A549 treated with ZK216348 at 1 μM for 4 hours (cell line): Measurements from ENCODE around the gene PNMA8A. TPM values are rescaled to one million over a fixed set of nuclear protein-coding genes. Genes with fewer than 3 reads are reported as not detected.

Source experiments
- total RNA-seq: library from RNA; stranded (reverse); fragments of 200-300 nt; extraction: Qiagen RNA extraction; gene quantifications from 5 replicates; pipeline ENCODE4 v1.2.3, GENCODE V29; 2022; ENCODE audit warnings: low read depth

The PNMA8A gene, protein sequence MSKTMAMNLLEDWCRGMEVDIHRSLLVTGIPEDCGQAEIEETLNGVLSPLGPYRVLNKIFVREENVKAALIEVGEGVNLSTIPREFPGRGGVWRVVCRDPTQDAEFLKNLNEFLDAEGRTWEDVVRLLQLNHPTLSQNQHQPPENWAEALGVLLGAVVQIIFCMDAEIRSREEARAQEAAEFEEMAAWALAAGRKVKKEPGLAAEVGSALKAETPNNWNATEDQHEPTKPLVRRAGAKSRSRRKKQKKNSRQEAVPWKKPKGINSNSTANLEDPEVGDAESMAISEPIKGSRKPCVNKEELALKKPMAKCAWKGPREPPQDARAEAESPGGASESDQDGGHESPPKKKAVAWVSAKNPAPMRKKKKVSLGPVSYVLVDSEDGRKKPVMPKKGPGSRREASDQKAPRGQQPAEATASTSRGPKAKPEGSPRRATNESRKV
- 8.1 to 11.0 TPM (median 10.6 TPM) in 5 replicates for total RNA-seq

DNA sequence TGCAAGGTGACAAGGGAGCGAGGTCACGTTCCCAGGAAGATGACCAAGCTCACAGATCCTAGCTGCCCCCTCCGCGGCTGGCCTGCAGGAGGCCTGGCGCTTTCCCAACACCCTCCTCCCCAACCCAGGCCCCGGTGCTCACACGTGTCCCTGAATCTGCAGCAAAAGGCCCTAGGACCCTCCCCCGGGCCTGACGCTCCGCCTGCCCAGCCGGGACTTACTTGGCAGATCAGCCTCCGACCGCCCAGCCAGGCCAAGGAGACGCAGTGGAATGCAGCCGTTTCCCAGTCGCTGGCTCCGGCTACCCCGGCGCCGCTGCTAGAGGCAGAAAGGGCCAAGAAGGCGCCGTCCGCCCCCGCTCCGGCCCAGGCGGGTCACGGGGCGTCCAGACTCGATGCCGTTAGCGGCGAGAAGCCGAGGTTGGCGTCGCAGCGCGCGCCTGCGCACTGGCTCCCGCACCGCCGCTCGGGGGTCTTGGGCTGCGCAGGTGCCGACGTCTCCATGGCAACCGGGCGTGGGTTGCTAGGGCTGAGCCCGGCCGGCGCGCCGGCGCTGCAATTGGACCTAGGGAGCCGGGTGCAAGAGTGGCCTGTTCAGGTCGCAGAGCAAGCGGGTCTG lies at the start of gene PNMA8A:
PNMA8A (minus strand) TSS at position 448 of the 618 bp plus-strand sequence. CDS start 528 bp downstream, outside the sequence.

DNA sequence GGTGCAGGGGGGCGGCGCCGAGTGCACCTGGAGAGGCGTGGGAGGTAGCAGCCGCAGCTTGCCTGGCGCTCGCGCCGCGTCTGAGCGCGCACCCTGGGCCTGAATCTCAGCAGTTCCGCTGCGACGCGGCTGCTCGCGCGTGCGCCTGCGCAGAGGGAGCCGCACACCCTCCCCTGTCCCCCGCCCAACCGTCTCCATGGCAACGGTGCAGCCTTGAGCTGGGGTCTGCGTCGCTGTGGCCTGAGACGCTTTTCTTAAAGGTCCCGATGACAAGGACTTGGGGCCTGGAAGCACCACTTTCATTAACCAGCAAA lies 24.4 kb upstream of the PNMA8A start, which contains the start of gene PNMA8B:
PNMA8B (minus strand) TSS at position 82 of the 314 bp plus-strand sequence. CDS start 402 bp downstream, outside the sequence.

DNA sequence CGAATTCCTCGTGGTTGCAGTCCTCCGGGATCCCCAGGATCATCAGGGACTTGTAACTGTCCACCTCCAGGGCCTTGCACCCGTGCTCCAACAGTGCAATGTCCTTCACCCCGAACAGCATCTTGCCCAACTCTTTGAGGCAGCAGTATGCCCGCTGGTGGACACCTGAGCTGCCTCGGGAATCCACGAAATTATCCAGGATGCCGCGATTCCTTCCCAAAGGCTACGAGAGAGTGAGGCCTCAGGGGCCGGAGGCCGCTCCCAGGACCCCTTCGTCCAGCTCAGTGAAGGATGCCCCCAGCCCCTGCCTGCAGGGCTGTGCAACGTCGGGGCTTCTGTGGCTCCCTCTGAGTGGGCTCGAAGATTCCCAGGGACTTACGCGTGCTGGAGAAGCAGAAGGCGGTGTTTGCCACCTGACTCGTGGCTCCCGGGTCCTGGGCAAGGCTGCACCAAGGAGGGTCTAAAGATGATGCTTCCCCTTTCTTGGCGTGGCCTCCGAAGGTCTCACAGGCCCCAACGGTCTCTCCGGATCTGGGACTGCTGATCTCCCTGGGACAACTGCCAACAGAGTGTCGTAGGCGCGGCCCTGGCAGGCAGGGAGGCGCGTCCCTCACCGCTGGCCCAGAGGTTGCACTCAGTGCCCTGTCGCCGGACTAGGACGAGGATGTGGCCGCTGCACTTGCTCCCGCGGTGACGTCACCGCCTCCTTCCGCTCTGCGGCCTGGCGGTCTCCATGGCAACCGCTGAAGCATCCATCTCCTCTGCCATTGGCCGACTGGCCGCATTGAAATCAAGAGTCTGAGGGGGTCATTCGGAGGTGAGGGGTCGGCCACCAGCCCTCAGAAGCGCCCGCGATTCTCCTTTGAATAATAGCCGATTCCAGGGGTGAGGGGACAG lies 42.9 kb downstream of the PNMA8A start, which contains the start of gene PNMA8C:
PNMA8C (minus strand) TSS at position 698 of the 897 bp plus-strand sequence; CDS start at position 121, 577 bp downstream.

Other genes starting within 250 kb of the PNMA8A start
- gene IGFL1, start 241.8 kb downstream of the PNMA8A start, total RNA-seq: 1.3 to 3.8 TPM (median 2.4 TPM) in 5 replicates
- gene HIF3A, start 174.5 kb downstream of the PNMA8A start, total RNA-seq: not detected in 5 replicates
- gene PPP5C, start 124.5 kb downstream of the PNMA8A start, total RNA-seq: 72.5 to 93.3 TPM (median 90.0 TPM) in 5 replicates
- gene CCDC8, start 58.0 kb downstream of the PNMA8A start, total RNA-seq: not detected in 5 replicates
- not detected in 5 replicates for gene PNMA8C, start 42.6 kb downstream of the PNMA8A start, total RNA-seq
- not detected in 5 replicates for gene PNMA8B, start 24.3 kb upstream of the PNMA8A start, total RNA-seq
- 192 to 272 TPM (median 253 TPM) in 5 replicates for gene CALM3, start 129.8 kb upstream of the PNMA8A start, total RNA-seq
- gene PTGIR, start 153.5 kb upstream of the PNMA8A start, total RNA-seq: 0.19 TPM in 1 of 5 replicates, not detected in the others
- not detected in 5 replicates for gene GNG8, start 164.6 kb upstream of the PNMA8A start, total RNA-seq
- gene DACT3, start 189.6 kb upstream of the PNMA8A start, total RNA-seq: 0.14 to 0.74 TPM (median 0.38 TPM) in 5 replicates
- gene PRKD2, start 245.6 kb upstream of the PNMA8A start, total RNA-seq: 18.8 to 34.2 TPM (median 32.2 TPM) in 5 replicates